OCI-LY7 (cell line): ENCODE data around the gene FASTK. TPM values are rescaled to one million over a fixed set of nuclear protein-coding genes. Genes with fewer than 3 reads are reported as not detected.

Experiments used
- BruUV-seq: library from RNA; stranded (reverse); fragments of 400-500 nt; replicated peaks from 2 replicates; lab custom pipeline; 2021; lab: Mats Ljungman, UMichigan
- CTCF ChIA-PET: fragments of 300-600 bp; sonication (Branson Sonifier 250); formaldehyde crosslinking; loops from one replicate; lab custom pipeline; 2022; ENCODE audit warnings: antibody characterized with exemption; ENCODE audit not compliant: unreplicated experiment; lab: Charles Lee
- POLR2A ChIA-PET: fragments of 300-600 bp; sonication (Branson Sonifier 250); formaldehyde crosslinking; loops from one replicate; lab custom pipeline; 2022; ENCODE audit warnings: antibody characterized with exemption; lab: Charles Lee
- DNase-seq: peaks from one replicate; pipeline ENCODE4 v3.0.0-alpha.2; 2015; ENCODE audit warnings: low spot score
- H2AFZ ChIP-seq: fragments of 200-600 bp; sonication (generic), shearing (Covaris generic); 2 replicates; pipeline ENCODE4 v1.6.1; 2014; ENCODE audit warnings: mild to moderate bottlenecking, antibody characterized with exemption, low read length, moderate library complexity
- H3K27ac ChIP-seq: fragments of 200-600 bp; sonication (generic); 2 replicates; pipeline ENCODE4 v1.5.1; 2014; ENCODE audit warnings: mixed run types, low read depth, mild to moderate bottlenecking, moderate library complexity, low read length, inconsistent platforms; ENCODE audit not compliant: poor library complexity, severe bottlenecking
- H3K36me3 ChIP-seq: fragments of 200-600 bp; sonication (generic); 2 replicates; pipeline ENCODE4 v1.6.1; 2014; ENCODE audit warnings: mild to moderate bottlenecking, antibody characterized with exemption, low read length, moderate library complexity, mixed read lengths; ENCODE audit not compliant: insufficient read depth
- H3K4me1 ChIP-seq: fragments of 200-600 bp; sonication (generic); 2 replicates; pipeline ENCODE4 v1.5.1; 2014; ENCODE audit warnings: mild to moderate bottlenecking, low read length; ENCODE audit not compliant: insufficient read depth, poor library complexity, severe bottlenecking
- H3K4me2 ChIP-seq: fragments of 200-600 bp; sonication (generic); 2 replicates; pipeline ENCODE4 v1.6.1; 2014; ENCODE audit warnings: mild to moderate bottlenecking, low read length
- H3K4me3 ChIP-seq: fragments of 200-600 bp; sonication (generic); 2 replicates; pipeline ENCODE4 v1.5.1; 2014; ENCODE audit warnings: mild to moderate bottlenecking, low read depth, low read length; ENCODE audit not compliant: poor library complexity, severe bottlenecking
- H3K79me2 ChIP-seq: fragments of 200-600 bp; sonication (generic); 2 replicates; pipeline ENCODE4 v1.6.1; 2016; ENCODE audit warnings: low read depth, mild to moderate bottlenecking, low read length, moderate library complexity, mixed read lengths; ENCODE audit not compliant: insufficient read depth
- H3K9me2 ChIP-seq: fragments of 200-600 bp; sonication (generic); 2 replicates; pipeline ENCODE4 v1.6.1; 2016; ENCODE audit warnings: mild to moderate bottlenecking, low read length, mixed read lengths; ENCODE audit not compliant: insufficient read depth
- H3K9me3 ChIP-seq: fragments of 200-600 bp; sonication (generic); 2 replicates; pipeline ENCODE4 v1.6.1; 2014; ENCODE audit warnings: mild to moderate bottlenecking, mixed run types, low read length, mixed read lengths
- H4K20me1 ChIP-seq: fragments of 200-600 bp; sonication (generic); 2 replicates; pipeline ENCODE4 v1.6.1; 2014; ENCODE audit warnings: mild to moderate bottlenecking, antibody characterized with exemption, low read length, moderate library complexity, mixed read lengths; ENCODE audit not compliant: insufficient read depth
- CTCF ChIP-seq: fragments of 200-600 bp; sonication (generic); conservative IDR thresholded peaks from 2 replicates; pipeline ENCODE4 v1.5.1; 2014; ENCODE audit warnings: mild to moderate bottlenecking, antibody characterized with exemption, low read length, moderate library complexity, mixed read lengths
- EZH2phosphoT487 ChIP-seq: fragments of 200-600 bp; sonication (generic); IDR thresholded peaks from 2 replicates; pipeline ENCODE4 v1.6.1; 2018; ENCODE audit warnings: low read depth, borderline replicate concordance, mild to moderate bottlenecking, mixed run types, antibody characterized with exemption, low read length, moderate library complexity, mixed read lengths
- intact Hi-C: fragments of 100-400 bp; cut with micrococcal nuclease; formaldehyde crosslinking; loops from one replicate; pipeline ENCODE4 v1.10.0; 2022; ENCODE audit not compliant: unreplicated experiment
- total RNA-seq, 2 experiments: library from RNA; depleted of rRNA in 1 of 2; stranded (reverse); fragments of >200 nt in 1 of 2; shearing (Covaris generic) in 1 of 2; gene quantifications; 2 replicates each; pipeline ENCODE4 v1.2.3, GENCODE V29; 2014 to 2022

FASTK gene
- total RNA-seq, 2 experiments from 2014 or later: 90.5 to 118 TPM

- TF ChIP-seq CTCF (no peak), EZH2phosphoT487 (no peak)
- Histone ChIP-seq H3K4me1 (peaks cover 16% of the 10 kb centered on the region), H3K4me3 (no peak overlapping the region), H3K36me3 (peaks cover 46% of the 10 kb centered on the region), H3K4me2 (no peak overlapping the region), H3K9me2 (no peaks in the 10 kb centered on the region), H2AFZ (no peak overlapping the region), H3K79me2 (peaks cover 14% of the 10 kb centered on the region; the same call in 1 of the 2 replicates), H3K9me3 (no peaks in the 10 kb centered on the region), H4K20me1 (no peaks in the 10 kb centered on the region), H3K27ac (no peak overlapping the region)
- DNase-seq: no peak
- BruUV-seq: no TSS peak
- ChIA-PET POLR2A (no interaction called here), CTCF (no interaction called here)
- intact Hi-C loops: no loop called here
Observed at GRCh38 chr7:151064454-151064853, 16.2 kb downstream of the FASTK start.

GRCh38 chr7:151063212-151063561 is 17.4 kb downstream of the FASTK start:
- peaks cover 26% of the 10 kb centered on the region for H3K4me1 ChIP-seq
- peaks cover 39% of the 10 kb centered on the region for H3K36me3 ChIP-seq
- no peaks in the 10 kb centered on the region for H3K9me2 ChIP-seq
- H3K4me3 ChIP-seq: no peak overlapping the region
- H3K79me2 ChIP-seq: peaks cover 14% of the 10 kb centered on the region; the same call in 1 of the 2 replicates
- BruUV-seq: no TSS peak
- no peaks in the 10 kb centered on the region for H3K9me3 ChIP-seq
- POLR2A ChIA-PET: no interaction called here
- no peak overlapping the region for H3K4me2 ChIP-seq
- no peak overlapping the region for H3K27ac ChIP-seq
- no peak for TF ChIP-seq CTCF
- H2AFZ ChIP-seq: no peak overlapping the region
- intact Hi-C loops: no loop called here
- H4K20me1 ChIP-seq: no peaks in the 10 kb centered on the region
- CTCF ChIA-PET: no interaction called here
- no peak for DNase-seq

- DNase-seq: no peak
- Histone ChIP-seq H3K9me3 (no peaks in the 10 kb centered on the region), H3K36me3 (peaks cover 33% of the 10 kb centered on the region), H3K27ac (no peak overlapping the region), H3K4me1 (peaks cover 26% of the 10 kb centered on the region), H2AFZ (no peak overlapping the region), H3K79me2 (peaks cover 14% of the 10 kb centered on the region; the same call in 1 of the 2 replicates), H3K9me2 (no peaks in the 10 kb centered on the region), H3K4me2 (no peak overlapping the region), H4K20me1 (no peaks in the 10 kb centered on the region), H3K4me3 (no peak overlapping the region)
- no peak for TF ChIP-seq CTCF
- TF ChIP-seq EZH2phosphoT487: no peak
- intact Hi-C loops: no loop called here
- BruUV-seq: no TSS peak
- ChIA-PET CTCF (interaction anchor here (0.6 kb wide), 2 partner anchors 18 to 62 kb away, joined by 3 read pairs; partner anchors contain the start of gene FASTK), POLR2A (no interaction called here)
Observed at GRCh38 chr7:151062399-151063211, 18.0 kb downstream of the FASTK start.
